H1 (cell line): Measurements from ENCODE around the gene DDA1. TPM values are rescaled to one million over a fixed set of nuclear protein-coding genes. Genes with fewer than 3 reads are reported as not detected.

Source experiments
- CTCF ChIA-PET: fragments of 300-600 bp; sonication (Branson Sonifier 250); formaldehyde crosslinking; loops from one replicate; lab custom pipeline; 2021; ENCODE audit not compliant: partially characterized antibody; lab: Charles Lee
- POLR2A ChIA-PET: fragments of 300-600 bp; sonication (Branson Sonifier 250); formaldehyde crosslinking; loops from one replicate; lab custom pipeline; 2021; ENCODE audit warnings: inconsistent platforms; ENCODE audit not compliant: partially characterized antibody; lab: Charles Lee
- DNase-seq, 2 experiments: peaks; one replicate each; pipeline versions ENCODE4 v3.0.0 to v3.0.0-alpha.2; 2010 to 2022; ENCODE audit warnings: low spot score in 2 of 2, low read depth in 1 of 2, mixed read lengths in 1 of 2
- FAIRE-seq: peaks from 2 replicates; lab custom pipeline; 2011; peaks lifted over from hg19 to GRCh38; lab: Jason Lieb, UNC
- H2AFZ ChIP-seq: 2 replicates; pipeline ENCODE4 v1.8.1; 2012; ENCODE audit warnings: low read length, inconsistent platforms
- H2AK5ac ChIP-seq: 2 replicates; pipeline ENCODE4 v1.6.1; 2013; ENCODE audit warnings: low read depth, low read length
- H2BK120ac ChIP-seq: replicated peaks from 2 replicates; pipeline ENCODE3; 2013; ENCODE audit warnings: low read depth, low read length, inconsistent platforms
- H2BK12ac ChIP-seq: 2 replicates; pipeline ENCODE4 v1.6.1; 2013; ENCODE audit warnings: low read depth, low read length
- H2BK15ac ChIP-seq: 2 replicates; pipeline ENCODE4 v1.6.1; 2013; ENCODE audit warnings: low read length
- H2BK20ac ChIP-seq: 2 replicates; pipeline ENCODE4 v1.6.1; 2013; ENCODE audit warnings: low read length
- H2BK5ac ChIP-seq: 2 replicates; pipeline ENCODE4 v1.6.1; 2013; ENCODE audit warnings: low read depth, low read length
- H3K14ac ChIP-seq: 2 replicates; pipeline ENCODE4 v1.6.1; 2013; ENCODE audit warnings: inconsistent platforms; ENCODE audit not compliant: insufficient read length
- H3K18ac ChIP-seq: 2 replicates; pipeline ENCODE4 v1.6.1; 2013; ENCODE audit warnings: low read length; ENCODE audit errors: extremely low read depth
- H3K23ac ChIP-seq: 2 replicates; pipeline ENCODE4 v1.6.1; 2013; ENCODE audit warnings: inconsistent platforms; ENCODE audit not compliant: insufficient read length
- H3K23me2 ChIP-seq: 2 replicates; pipeline ENCODE4 v1.6.1; 2013; ENCODE audit warnings: low read depth, low read length
- H3K27ac ChIP-seq: 2 replicates; pipeline ENCODE4 v1.6.1; 2011; ENCODE audit warnings: low read depth, low read length, inconsistent platforms
- H3K27me3 ChIP-seq, 4 experiments: replicated peaks in 1 of 4; 1 replicate in 1 of 4; 2 replicates in 3 of 4; pipeline versions ENCODE4 v1.6.1 to v1.8.1; 2011 to 2013; ENCODE audit warnings: low read length in 3 of 4, mild to moderate bottlenecking in 3 of 4, inconsistent platforms in 2 of 4, mixed read lengths in 2 of 4, moderate library complexity in 1 of 4; ENCODE audit not compliant: control insufficient read depth in 3 of 4, insufficient read depth in 3 of 4; ENCODE audit errors: extremely low read depth in 1 of 4
- H3K36me3 ChIP-seq, 4 experiments: 2 replicates each; pipeline versions ENCODE4 v1.6.1 to v1.8.1; 2011 to 2013; ENCODE audit warnings: mild to moderate bottlenecking in 4 of 4, low read length in 3 of 4, moderate library complexity in 2 of 4, control low read depth in 1 of 4, inconsistent platforms in 1 of 4; ENCODE audit not compliant: insufficient read depth in 4 of 4, control insufficient read depth in 2 of 4
- H3K4ac ChIP-seq: replicated peaks from 2 replicates; pipeline ENCODE3; 2013; ENCODE audit warnings: low read length, low read depth, mixed read lengths, inconsistent platforms; ENCODE audit not compliant: insufficient read length
- H3K4me1 ChIP-seq, 4 experiments: replicated peaks in 1 of 4; 1 replicate in 1 of 4; 2 replicates in 3 of 4; pipeline versions ENCODE4 v1.6.1 to v1.8.1; 2011 to 2013; ENCODE audit warnings: low read length in 3 of 4, inconsistent platforms in 2 of 4, mixed read lengths in 1 of 4; ENCODE audit not compliant: insufficient read depth in 4 of 4, control insufficient read depth in 3 of 4
- H3K4me2 ChIP-seq, 2 experiments: 2 replicates each; pipeline versions ENCODE4 v1.6.1 to v1.8.1; 2011 to 2013; ENCODE audit warnings: low read depth in 2 of 2, low read length in 2 of 2, control low read depth in 1 of 2, inconsistent platforms in 1 of 2, mild to moderate bottlenecking in 1 of 2; ENCODE audit not compliant: insufficient read depth in 1 of 2
- H3K4me3 ChIP-seq, 4 experiments: fragments of 200-600, 300-600 bp in 1 of 4; sonication (generic), shearing (Covaris generic), sonication (Bioruptor Twin) in 1 of 4; 2 replicates each; pipeline versions ENCODE4 v1.5.1 to v1.8.1; 2011 to 2016; ENCODE audit warnings: low read length in 4 of 4, low read depth in 3 of 4, control low read depth in 2 of 4, inconsistent platforms in 2 of 4, mild to moderate bottlenecking in 2 of 4, mixed read lengths in 1 of 4, moderate library complexity in 1 of 4; ENCODE audit not compliant: insufficient read depth in 2 of 4; ENCODE audit errors: extremely low read depth in 1 of 4
- H3K56ac ChIP-seq: replicated peaks from 2 replicates; pipeline ENCODE3; 2013; ENCODE audit warnings: low read depth, mild to moderate bottlenecking, mixed read lengths, low read length, inconsistent platforms; ENCODE audit not compliant: insufficient read length
- H3K79me1 ChIP-seq: 2 replicates; pipeline ENCODE4 v1.6.1; 2013; ENCODE audit warnings: low read depth, low read length, control low read depth
- H3K79me2 ChIP-seq, 2 experiments: 2 replicates each; pipeline versions ENCODE4 v1.6.1 to v1.8.1; 2012 to 2013; ENCODE audit warnings: low read length in 2 of 2, mild to moderate bottlenecking in 2 of 2, inconsistent platforms in 1 of 2; ENCODE audit not compliant: insufficient read depth in 2 of 2, control insufficient read depth in 1 of 2
- H3K9ac ChIP-seq, 4 experiments: replicated peaks in 1 of 4; 1 replicate in 1 of 4; 2 replicates in 3 of 4; pipeline versions ENCODE4 v1.6.1 to v1.8.1; 2011 to 2013; ENCODE audit warnings: low read depth in 3 of 4, low read length in 3 of 4, control low read depth in 2 of 4, mild to moderate bottlenecking in 2 of 4, moderate library complexity in 2 of 4, inconsistent platforms in 1 of 4; ENCODE audit errors: extremely low read depth in 1 of 4
- H3K9me3 ChIP-seq, 2 experiments: 2 replicates each; pipeline versions ENCODE4 v1.6.1 to v1.8.1; 2012 to 2013; ENCODE audit warnings: mild to moderate bottlenecking in 2 of 2, moderate library complexity in 2 of 2, control low read depth in 1 of 2, inconsistent platforms in 1 of 2, low read depth in 1 of 2, low read length in 1 of 2, mixed read lengths in 1 of 2; ENCODE audit not compliant: insufficient read depth in 2 of 2
- H4K20me1 ChIP-seq, 2 experiments: replicated peaks in 1 of 2; 2 replicates each; pipeline versions ENCODE3 to v1.8.1; 2011 to 2013; ENCODE audit warnings: inconsistent platforms in 2 of 2, low read length in 2 of 2, mild to moderate bottlenecking in 1 of 2; ENCODE audit not compliant: insufficient read depth in 2 of 2, control insufficient read depth in 1 of 2
- H4K5ac ChIP-seq: 2 replicates; pipeline ENCODE4 v1.6.1; 2013; ENCODE audit warnings: low read length, low read depth, mixed read lengths, inconsistent platforms; ENCODE audit not compliant: insufficient read length
- H4K8ac ChIP-seq: 2 replicates; pipeline ENCODE4 v1.8.0; 2013; ENCODE audit warnings: mild to moderate bottlenecking, moderate library complexity, low read length, inconsistent platforms; ENCODE audit not compliant: insufficient read depth; ENCODE audit errors: extremely low read depth
- H4K91ac ChIP-seq: replicated peaks from 2 replicates; pipeline ENCODE3; 2013; ENCODE audit warnings: low read length, mixed read lengths, inconsistent platforms; ENCODE audit not compliant: insufficient read length
- CHD2 ChIP-seq: IDR thresholded peaks from 2 replicates; pipeline ENCODE4 v1.6.1; 2012; ENCODE audit warnings: low read length, improper control_type of control experiment
- NANOG ChIP-seq: IDR thresholded peaks from 2 replicates; pipeline ENCODE4 v1.6.1; 2011; ENCODE audit warnings: low read length, low read depth, mild to moderate bottlenecking, inconsistent platforms; ENCODE audit not compliant: insufficient read depth, poor library complexity, severe bottlenecking
- PHF8 ChIP-seq: fragments of 200-600 bp; sonication (generic); conservative IDR thresholded peaks from 2 replicates; pipeline ENCODE4 v1.7.1; 2012; ENCODE audit warnings: low read depth, mild to moderate bottlenecking, inconsistent platforms, low read length, moderate library complexity
- POLR2AphosphoS5 ChIP-seq: IDR thresholded peaks from 2 replicates; pipeline ENCODE4 v1.6.1; 2011; ENCODE audit warnings: low read depth, low read length
- RAD21 ChIP-seq, 2 experiments: IDR thresholded peaks in 1 of 2; conservative IDR thresholded peaks in 1 of 2; 2 replicates each; pipeline ENCODE4 v1.6.1; 2011; ENCODE audit warnings: low read depth in 2 of 2, low read length in 2 of 2, improper control_type of control experiment in 1 of 2, inconsistent platforms in 1 of 2, mild to moderate bottlenecking in 1 of 2, moderate library complexity in 1 of 2
- RNF2 ChIP-seq: fragments of 200-900, 300-1000 bp; sonication (generic); IDR thresholded peaks from 2 replicates; pipeline ENCODE4 v1.7.1; 2016; ENCODE audit warnings: borderline replicate concordance, low read depth, mild to moderate bottlenecking, antibody characterized with exemption, low read length; ENCODE audit not compliant: poor library complexity, severe bottlenecking; ENCODE audit errors: missing control alignments
- SIRT6 ChIP-seq: IDR thresholded peaks from one replicate; pipeline ENCODE4 v1.7.1; 2012; ENCODE audit warnings: low read length, inconsistent platforms
- SP2 ChIP-seq: IDR thresholded peaks from 2 replicates; pipeline ENCODE4 v1.6.1; 2012; ENCODE audit warnings: mild to moderate bottlenecking, low read length, inconsistent platforms
- SRF ChIP-seq: IDR thresholded peaks from 2 replicates; pipeline ENCODE4 v1.6.1; 2011; ENCODE audit warnings: mild to moderate bottlenecking, low read depth, low read length, moderate library complexity
- TAF1 ChIP-seq: IDR thresholded peaks from 2 replicates; pipeline ENCODE4 v1.6.1; 2011; ENCODE audit warnings: mild to moderate bottlenecking, low read depth, low read length
- WGBS, 2 experiments: shearing (Covaris generic) in 1 of 2; methylation state at CpG; one replicate each; pipeline versions ENCODE4 v1.1.6 to v1.1.7; 2013 to 2015; ENCODE audit warnings: low lambda C conversion rate in 2 of 2, mixed read lengths in 2 of 2, inconsistent platforms in 1 of 2, low coverage in 1 of 2, missing lambda C conversion rate in 1 of 2; ENCODE audit not compliant: insufficient replicate concordance in 2 of 2, insufficient coverage in 1 of 2, insufficient read length in 1 of 2; ENCODE audit errors: extremely low coverage in 1 of 2, missing lambda C conversion rate in 1 of 2; 5-methylcytosine and 5-hydroxymethylcytosine counted together
- polyA plus RNA-seq, 7 experiments: library from polyadenylated mRNA; depleted of rRNA in 3 of 7; stranded (reverse) in 5 of 7; unstranded in 2 of 7; fragments of >200 nt in 5 of 7; fragments of 200-250 nt in 2 of 7; gene quantifications; 1 replicate in 5 of 7; 2 replicates in 1 of 7; 4 replicates in 1 of 7; pipeline versions ENCODE4 v1.2.1 to v1.2.3, GENCODE V29; 2011 to 2013; ENCODE audit warnings: missing spikeins in 2 of 7, mixed read lengths in 2 of 7
- total RNA-seq: library from RNA; stranded (reverse); fragmentation: NEBNext Ultra II Directional; extraction: Animal tissue kit (Norgen Biotek cat#: 25700); gene quantifications from 2 replicates; pipeline ENCODE4 v1.2.1, GENCODE V29; 2021

The DDA1 gene
- total and polyA plus RNA-seq, 2 of the 8 experiments (the other 6 are each of a cell fraction or from before 2014, with no cell fraction given) = 29.2 to 34.5 TPM

DNA sequence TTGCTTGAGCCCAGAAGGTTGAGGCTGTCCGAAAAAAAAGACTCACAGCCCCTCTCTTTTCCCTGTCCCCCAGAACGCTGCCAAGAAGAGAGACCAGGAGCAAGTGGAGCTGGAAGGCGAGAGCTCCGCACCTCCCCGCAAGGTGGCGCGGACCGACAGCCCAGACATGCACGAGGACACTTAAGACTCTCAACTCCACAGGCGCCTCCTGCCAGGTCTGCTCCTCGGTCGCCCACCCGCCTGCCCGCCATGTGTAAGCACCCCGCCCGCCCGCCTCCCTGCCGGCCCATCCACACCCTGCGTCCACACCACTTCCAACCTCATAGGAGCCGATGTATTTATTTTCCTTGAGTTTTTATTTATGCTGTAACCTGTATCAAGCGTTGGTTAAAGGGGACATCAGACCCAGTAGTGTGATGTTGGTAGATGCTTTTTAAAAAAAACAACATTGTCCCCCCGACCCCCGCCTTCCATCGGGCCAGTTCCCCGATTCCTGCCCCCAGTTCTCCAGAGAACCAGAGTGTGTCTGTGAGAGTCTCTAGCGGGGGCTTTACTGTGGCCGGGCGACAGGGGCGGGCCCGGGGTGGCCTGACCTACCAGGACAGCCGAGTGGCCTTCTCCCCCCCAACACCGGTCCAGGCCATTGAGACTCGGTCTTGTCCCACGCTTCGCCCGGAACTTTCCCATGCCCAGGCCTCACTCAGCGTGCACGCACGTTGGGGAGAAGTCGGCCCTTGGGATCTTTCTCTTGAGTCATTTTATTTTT is 10.3 kb downstream of the DDA1 start:
- ChIA-PET CTCF (no interaction called here), POLR2A (interaction anchor here (18.5 kb wide), 1 partner anchor 9 kb away, joined by 329 read pairs; the partner anchor contains the start of gene ANO8)
- no peak overlapping the region for H2AFZ ChIP-seq
- H3K4me1 ChIP-seq = no peaks in the 10 kb centered on the region; a peak in 1 of 7 replicates
- H2BK5ac ChIP-seq = no peak overlapping the region
- FAIRE-seq (no peak), DNase-seq (no peak)
- no peak overlapping the region for H4K91ac ChIP-seq
- H3K27ac ChIP-seq = no peak overlapping the region
- no peak overlapping the region for H3K9ac ChIP-seq
- no peak overlapping the region for H3K56ac ChIP-seq
- H4K8ac ChIP-seq = no peak overlapping the region
- no peaks in the 10 kb centered on the region for H3K9me3 ChIP-seq
- H2BK120ac ChIP-seq = no peak overlapping the region
- H3K23me2 ChIP-seq = no peaks in the 10 kb centered on the region
- no peak overlapping the region for H3K4me3 ChIP-seq
- H3K27me3 ChIP-seq = no peaks in the 10 kb centered on the region
- H4K5ac ChIP-seq = no peak overlapping the region
- H2AK5ac ChIP-seq = no peak overlapping the region
- no peaks in the 10 kb centered on the region for H3K79me2 ChIP-seq
- no peaks in the 10 kb centered on the region; the same call in 1 of the 2 replicates for H3K79me1 ChIP-seq
- peaks cover 0 to 3% of the 10 kb centered on the region in 2 experiments for H4K20me1 ChIP-seq
- no peak overlapping the region for H2BK20ac ChIP-seq
- no peak overlapping the region for H3K4ac ChIP-seq
- TF ChIP-seq RNF2 (no peak), SP2 (no peak), SRF (no peak), RAD21 (IDR thresholded peaks at IDR 0.05 in 1 of 2, conservative IDR thresholded peaks at IDR 0.05 in 1 of 2; ENCODE audit: low read depth in 2 of 2, low read length in 2 of 2) (no peak), TAF1 (no peak), SIRT6 (no peak), POLR2AphosphoS5 (no peak), NANOG (no peak), PHF8 (no peak), CHD2 (no peak)
- TF ChIP-seq, all 59 proteins: peak for 0
- Histone ChIP-seq H3K4me2 (no peak overlapping the region), H2BK12ac (no peak overlapping the region), H2BK15ac (no peak overlapping the region), H3K18ac (no peak overlapping the region), H3K14ac (no peak overlapping the region), H3K36me3 (peaks cover 3 to 40% (median 16%) of the 10 kb centered on the region in 4 experiments; a peak in 7 of 8 replicates), H3K23ac (no peak overlapping the region)
- 89% methylated on average over 25 of the region's 40 CpGs; no CpG with 5 or more reads in 1 of the 2 experiments for WGBS, 2 experiments
